Prostate gland (tissue), 2 donors: Measurements from ENCODE around the gene OR8B12.
A peak's percentile ranks its signal among the peaks of the same experiment; 100 is the strongest.

Source experiments
- CTCF ChIP-seq, 4 experiments: fragments of 200-600 bp in 2 of 4; fragments of 450-650 bp in 2 of 4; sonication (generic) in 2 of 4; IDR thresholded peaks; 1 replicate in 3 of 4; 2 replicates in 1 of 4; pipeline ENCODE4 v1.5.1; 2016 to 2019; ENCODE audit warnings: antibody characterized with exemption in 4 of 4, mild to moderate bottlenecking in 2 of 4, moderate library complexity in 2 of 4
- POLR2AphosphoS5 ChIP-seq: sonication (generic); formaldehyde crosslinking; IDR thresholded peaks from one replicate; pipeline ENCODE4 v1.6.1; 2017; ENCODE audit warnings: antibody characterized with exemption

DNA sequence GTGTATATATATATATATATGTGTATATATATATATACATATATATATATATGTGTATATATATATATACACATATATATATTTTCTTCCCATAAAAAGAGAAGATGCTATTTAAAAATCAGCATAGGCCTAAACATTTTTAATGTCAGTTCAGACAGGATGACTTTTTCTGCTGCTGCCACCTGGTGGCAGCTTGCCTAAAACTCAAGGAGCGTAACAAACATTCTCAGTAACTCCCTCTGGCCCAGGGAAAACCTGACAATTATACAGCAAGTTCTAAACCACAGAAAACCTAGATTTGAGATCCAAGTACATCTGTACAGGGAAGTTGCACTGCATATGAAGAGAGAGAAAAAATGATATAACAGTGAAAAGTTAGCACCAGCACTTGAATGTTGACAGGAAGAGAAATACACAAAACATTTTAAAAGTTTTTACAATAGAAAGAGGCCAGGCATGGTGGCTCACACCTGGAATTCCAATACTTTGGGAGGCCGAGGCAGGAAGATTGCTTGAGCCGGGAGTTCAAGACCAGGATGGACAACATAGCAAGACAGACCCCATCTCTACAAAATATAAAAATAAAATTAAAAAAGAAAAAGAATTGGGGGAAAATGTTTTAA, 42.9 kb upstream of the OR8B12 start:
- no peak for TF ChIP-seq POLR2AphosphoS5
- peak; percentile 30 to 52 (median 47) for TF ChIP-seq CTCF (IDR thresholded peaks at IDR 0.05)
